ENCODE measurements around the gene ZNF682. TPM values are rescaled to one million over a fixed set of nuclear protein-coding genes. Genes with fewer than 3 reads are reported as not detected.

ZNF682 gene
- total and polyA plus RNA-seq, 2 of the 4 experiments (the other 2 are of a cell fraction) = 1.7 to 4.8 TPM

DNA sequence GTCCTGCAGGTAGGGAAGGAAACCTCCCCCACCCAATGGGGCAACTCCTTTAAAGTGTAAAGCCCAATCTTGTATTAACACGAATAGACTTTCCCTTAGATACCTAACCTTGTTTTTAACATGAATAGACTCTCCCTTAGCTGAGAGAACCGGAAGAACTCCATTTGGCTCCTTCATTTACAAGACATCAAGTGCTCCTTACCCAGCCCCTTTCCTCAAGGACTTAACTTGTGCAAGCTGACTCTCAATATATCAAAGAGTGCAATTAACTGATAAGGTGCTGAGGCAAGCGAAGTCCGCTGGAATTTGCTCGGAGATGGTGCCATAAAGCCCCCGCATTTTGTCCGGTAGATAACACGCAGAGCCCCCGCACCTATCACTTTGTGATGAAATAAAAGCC lies 28.6 kb upstream of the ZNF682 start:
- Histone ChIP-seq H4K8ac (ENCODE audit: low read depth in 2 of 2, low read length in 2 of 2) (no peak overlapping the region), H2AK9ac (replicated peaks; ENCODE audit: low read depth, low read length, poor library complexity) (no peak overlapping the region), H2BK120ac (ENCODE audit: low read depth, low read length) (no peak overlapping the region), H3K18ac (ENCODE audit: low read depth, low read length) (no peak overlapping the region), H3K36me3 (ENCODE audit: control insufficient read depth, insufficient read depth, low read length) (no peaks in the 10 kb centered on the region), H3K79me1 (ENCODE audit: low read depth in 1 of 2, low read length in 2 of 2) (no peaks in the 10 kb centered on the region), H3K4ac (ENCODE audit: low read depth, low read length) (no peak overlapping the region), H3K4me1 (ENCODE audit: control insufficient read depth, insufficient read depth, low read length) (no peaks in the 10 kb centered on the region), H3K4me2 (ENCODE audit: low read depth, low read length) (no peak overlapping the region), H3K4me3 (ENCODE audit: insufficient read depth, low read depth, low read length) (no peak overlapping the region), H3K27me3 (ENCODE audit: control insufficient read depth, insufficient read depth, low read length) (no peaks in the 10 kb centered on the region), H2AFZ (replicated peaks; ENCODE audit: low read length, poor library complexity) (no peak overlapping the region), H2BK20ac (ENCODE audit: low read depth, low read length) (no peak overlapping the region), H3K9me1 (ENCODE audit: insufficient read depth, low read length) (no peaks in the 10 kb centered on the region), H3K23ac (ENCODE audit: low read depth, low read length) (no peak overlapping the region), H2BK15ac (ENCODE audit: low read depth, low read length) (no peak overlapping the region), H2BK5ac (ENCODE audit: low read depth, low read length, poor library complexity, severe bottlenecking) (no peak overlapping the region), H2AK5ac (ENCODE audit: low read depth, low read length) (no peak overlapping the region), H3K9me3 (ENCODE audit: control insufficient read depth, insufficient read depth, low read length) (peaks cover 5% of the 10 kb centered on the region), H4K5ac (ENCODE audit: low read depth, low read length) (no peak overlapping the region), H3K56ac (ENCODE audit: extremely low read depth, insufficient read depth, low read length) (no peak overlapping the region), H3K9ac (ENCODE audit: low read depth, low read length) (no peak overlapping the region), H4K91ac (ENCODE audit: insufficient read depth, low read depth, low read length) (no peak overlapping the region), H3K14ac (replicated peaks; ENCODE audit: low read depth, low read length) (no peak overlapping the region), H4K20me1 (ENCODE audit: insufficient read depth, low read length) (no peaks in the 10 kb centered on the region), H3K27ac (ENCODE audit: insufficient read depth, low read length) (no peak overlapping the region)
- WGBS, 2 experiments (ENCODE audit: extremely low coverage in 2 of 2, insufficient read length in 1 of 2) = 0% methylated on average over 2 of the region's 9 CpGs; no CpG with 5 or more reads in 1 of the 2 experiments
- BruUV-seq (replicated peaks) = no TSS peak
- ATAC-seq (ENCODE audit: low read depth) = no peak
- dilution Hi-C loops (cut with HindIII; ENCODE audit: low sequenced_read_pairs, unreplicated experiment) (no loop called here), intact Hi-C loops (cut with micrococcal nuclease) (no loop called here), in situ Hi-C loops (cut with MboI; ENCODE audit: low sequenced_read_pairs) (no loop called here)
- TF ChIP-seq MAFK (IDR thresholded peaks at IDR 0.05; ENCODE audit: low read depth, low read length) = no peak
- no peak for TF ChIP-seq FOS (IDR thresholded peaks at IDR 0.05; ENCODE audit: low read depth, low read length)
- no peak for TF ChIP-seq ELK1 (IDR thresholded peaks at IDR 0.05; ENCODE audit: borderline replicate concordance, low read depth, low read length)
- TF ChIP-seq, protein P1, sequence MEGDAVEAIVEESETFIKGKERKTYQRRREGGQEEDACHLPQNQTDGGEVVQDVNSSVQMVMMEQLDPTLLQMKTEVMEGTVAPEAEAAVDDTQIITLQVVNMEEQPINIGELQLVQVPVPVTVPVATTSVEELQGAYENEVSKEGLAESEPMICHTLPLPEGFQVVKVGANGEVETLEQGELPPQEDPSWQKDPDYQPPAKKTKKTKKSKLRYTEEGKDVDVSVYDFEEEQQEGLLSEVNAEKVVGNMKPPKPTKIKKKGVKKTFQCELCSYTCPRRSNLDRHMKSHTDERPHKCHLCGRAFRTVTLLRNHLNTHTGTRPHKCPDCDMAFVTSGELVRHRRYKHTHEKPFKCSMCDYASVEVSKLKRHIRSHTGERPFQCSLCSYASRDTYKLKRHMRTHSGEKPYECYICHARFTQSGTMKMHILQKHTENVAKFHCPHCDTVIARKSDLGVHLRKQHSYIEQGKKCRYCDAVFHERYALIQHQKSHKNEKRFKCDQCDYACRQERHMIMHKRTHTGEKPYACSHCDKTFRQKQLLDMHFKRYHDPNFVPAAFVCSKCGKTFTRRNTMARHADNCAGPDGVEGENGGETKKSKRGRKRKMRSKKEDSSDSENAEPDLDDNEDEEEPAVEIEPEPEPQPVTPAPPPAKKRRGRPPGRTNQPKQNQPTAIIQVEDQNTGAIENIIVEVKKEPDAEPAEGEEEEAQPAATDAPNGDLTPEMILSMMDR (conservative IDR thresholded peaks at IDR 0.05; ENCODE audit: low read depth, low read length) = no peak
- TF ChIP-seq, protein P2, sequence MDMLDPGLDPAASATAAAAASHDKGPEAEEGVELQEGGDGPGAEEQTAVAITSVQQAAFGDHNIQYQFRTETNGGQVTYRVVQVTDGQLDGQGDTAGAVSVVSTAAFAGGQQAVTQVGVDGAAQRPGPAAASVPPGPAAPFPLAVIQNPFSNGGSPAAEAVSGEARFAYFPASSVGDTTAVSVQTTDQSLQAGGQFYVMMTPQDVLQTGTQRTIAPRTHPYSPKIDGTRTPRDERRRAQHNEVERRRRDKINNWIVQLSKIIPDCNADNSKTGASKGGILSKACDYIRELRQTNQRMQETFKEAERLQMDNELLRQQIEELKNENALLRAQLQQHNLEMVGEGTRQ (IDR thresholded peaks at IDR 0.05; ENCODE audit: low read depth, low read length) = no peak
- no peak for TF ChIP-seq CHD1 (IDR thresholded peaks at IDR 0.05; ENCODE audit: low read depth, low read length)
- no peak for TF ChIP-seq MXI1 (IDR thresholded peaks at IDR 0.05; ENCODE audit: borderline replicate concordance, low read depth, low read length)
- TF ChIP-seq POLR2A (IDR thresholded peaks at IDR 0.05; ENCODE audit: low read depth, low read length) = no peak
- TF ChIP-seq BHLHE40 (IDR thresholded peaks at IDR 0.05; ENCODE audit: low read depth, low read length) = no peak
- TF ChIP-seq MAZ (IDR thresholded peaks at IDR 0.05; ENCODE audit: borderline replicate concordance, low read depth, low read length) = no peak
- no peak for TF ChIP-seq NFE2L2 (IDR thresholded peaks at IDR 0.05; ENCODE audit: low read depth, low read length)
- TF ChIP-seq RFX5 (IDR thresholded peaks at IDR 0.05; ENCODE audit: low read depth, low read length) = no peak
- no peak for TF ChIP-seq RAD21 (IDR thresholded peaks at IDR 0.05; ENCODE audit: low read length)
- no peak for TF ChIP-seq CEBPB (IDR thresholded peaks at IDR 0.05; ENCODE audit: low read depth, low read length)
- no peak for TF ChIP-seq SMC3 (IDR thresholded peaks at IDR 0.05; ENCODE audit: low read depth, low read length)
- no peak for TF ChIP-seq RCOR1 (IDR thresholded peaks at IDR 0.05; ENCODE audit: insufficient replicate concordance, low read length)
- no peak for DNase-seq
- ChIA-PET CTCF (no interaction called here), POLR2A (ENCODE audit: unreplicated experiment) (no interaction called here)
